DOHH2 (cell line): ENCODE measurements around the gene CDH26.
A peak's percentile ranks its signal among the peaks of the same experiment; 100 is the strongest.

ENCODE experiments used
- EZH2phosphoT487 ChIP-seq: fragments of 200-600 bp; sonication (generic); IDR thresholded peaks from 2 replicates; pipeline ENCODE4 v1.6.1; 2017; ENCODE audit warnings: borderline replicate concordance, mild to moderate bottlenecking, antibody characterized with exemption, low read length, moderate library complexity, mixed read lengths
- TF ChIP-seq, protein P1 (sequence below): fragments of 200-600 bp; sonication (generic); IDR thresholded peaks from one replicate; pipeline ENCODE4 v1.5.1; 2014; ENCODE audit warnings: antibody characterized with exemption, mild to moderate bottlenecking, low read depth, low read length; ENCODE audit not compliant: poor library complexity, severe bottlenecking

DNA sequence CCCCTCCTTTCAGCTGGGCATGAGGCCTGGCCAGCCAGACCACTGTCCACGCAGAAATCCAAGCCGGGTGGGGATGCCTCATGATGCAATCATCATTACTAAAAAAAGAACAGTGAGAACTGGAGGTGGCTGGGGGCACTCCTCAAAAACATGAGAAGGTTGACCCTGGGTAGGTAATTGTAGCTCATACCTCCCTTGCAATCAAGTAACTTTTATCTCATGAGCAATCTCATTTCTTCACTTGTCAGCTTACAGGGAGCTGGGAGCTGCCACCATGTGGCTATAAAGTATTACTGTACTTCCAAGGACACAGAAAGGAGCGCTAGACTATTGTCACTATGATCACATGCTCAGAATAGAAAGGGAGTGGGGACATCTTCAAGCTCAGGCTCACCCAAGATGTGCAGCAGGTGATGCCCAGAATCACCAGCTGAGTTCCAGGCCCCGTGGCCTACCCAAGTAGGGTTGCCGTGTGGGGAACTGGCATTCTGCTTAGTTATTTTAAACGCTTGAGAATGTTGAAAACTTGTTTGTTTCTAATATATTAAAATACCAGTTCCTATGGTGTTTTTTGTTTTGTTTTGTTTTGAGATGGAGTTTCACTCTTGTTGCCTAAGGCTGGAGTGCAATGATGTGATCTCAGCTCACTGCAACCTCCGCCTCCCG, 3.0 kb upstream of the CDH26 start:
- TF ChIP-seq, protein P1, sequence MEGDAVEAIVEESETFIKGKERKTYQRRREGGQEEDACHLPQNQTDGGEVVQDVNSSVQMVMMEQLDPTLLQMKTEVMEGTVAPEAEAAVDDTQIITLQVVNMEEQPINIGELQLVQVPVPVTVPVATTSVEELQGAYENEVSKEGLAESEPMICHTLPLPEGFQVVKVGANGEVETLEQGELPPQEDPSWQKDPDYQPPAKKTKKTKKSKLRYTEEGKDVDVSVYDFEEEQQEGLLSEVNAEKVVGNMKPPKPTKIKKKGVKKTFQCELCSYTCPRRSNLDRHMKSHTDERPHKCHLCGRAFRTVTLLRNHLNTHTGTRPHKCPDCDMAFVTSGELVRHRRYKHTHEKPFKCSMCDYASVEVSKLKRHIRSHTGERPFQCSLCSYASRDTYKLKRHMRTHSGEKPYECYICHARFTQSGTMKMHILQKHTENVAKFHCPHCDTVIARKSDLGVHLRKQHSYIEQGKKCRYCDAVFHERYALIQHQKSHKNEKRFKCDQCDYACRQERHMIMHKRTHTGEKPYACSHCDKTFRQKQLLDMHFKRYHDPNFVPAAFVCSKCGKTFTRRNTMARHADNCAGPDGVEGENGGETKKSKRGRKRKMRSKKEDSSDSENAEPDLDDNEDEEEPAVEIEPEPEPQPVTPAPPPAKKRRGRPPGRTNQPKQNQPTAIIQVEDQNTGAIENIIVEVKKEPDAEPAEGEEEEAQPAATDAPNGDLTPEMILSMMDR, result peak; percentile 38
- TF ChIP-seq EZH2phosphoT487, result no peak
